ENCODE data around the gene CCP110. TPM values are rescaled to one million over a fixed set of nuclear protein-coding genes. Genes with fewer than 3 reads are reported as not detected.

CCP110 gene
- 11.1 and 19.9 TPM in 2 replicates for total RNA-seq (2016; rRNA removed; fragmentation: Illumina TruSeq; extraction: Trizol)
- total RNA-seq (2016; cell fraction: cytosol; rRNA removed; fragmentation: Illumina TruSeq; extraction: Trizol; ENCODE audit: low read depth), result 1.7 and 2.6 TPM in 2 replicates
- total RNA-seq (2016; cell fraction: insoluble cytoplasmic fraction; rRNA removed; fragmentation: Illumina TruSeq; extraction: Trizol), result 10.2 and 19.5 TPM in 2 replicates
- total RNA-seq (2016; cell fraction: membrane; rRNA removed; fragmentation: Illumina TruSeq; extraction: Trizol), result 7.1 and 7.9 TPM in 2 replicates
- total RNA-seq (2016; cell fraction: nucleus; rRNA removed; fragmentation: Illumina TruSeq; extraction: Trizol), result 15.4 and 17.2 TPM in 2 replicates
- polyA plus RNA-seq (2011; rRNA removed), result 8.6 and 10.0 TPM in 2 replicates
- 3.3 and 5.1 TPM in 2 replicates for polyA plus RNA-seq (2011; cell fraction: cytosol; rRNA removed)
- polyA plus RNA-seq (2011; cell fraction: nucleus; rRNA removed), result 6.8 and 10.0 TPM in 2 replicates
- 17.7 and 18.2 TPM in 2 replicates for polyA plus RNA-seq (2012)
- 0.46 and 0.52 TPM in 2 replicates for polyA plus RNA-seq (2016; cell fraction: cytosol; fragmentation: Illumina TruSeq; extraction: Trizol; ENCODE audit: low read depth)
- 19.6 and 20.5 TPM in 2 replicates for polyA plus RNA-seq (2016; cell fraction: insoluble cytoplasmic fraction; fragmentation: Illumina TruSeq; extraction: Trizol; ENCODE audit: low read depth)
- polyA plus RNA-seq (2016; cell fraction: membrane; fragmentation: Illumina TruSeq; extraction: Trizol; ENCODE audit: low read depth), result 2.5 and 2.6 TPM in 2 replicates
- 23.8 and 24.5 TPM in 2 replicates for polyA plus RNA-seq (2016; cell fraction: nucleus; fragmentation: Illumina TruSeq; extraction: Trizol; ENCODE audit: insufficient read depth, low read depth)
- 3.5 and 5.4 TPM in 2 replicates for polyA minus RNA-seq (2011; rRNA and poly(A)+ RNA removed; ENCODE audit: low replicate concordance)
- polyA minus RNA-seq (2011; cell fraction: cytosol; rRNA and poly(A)+ RNA removed), result 7.8 and 8.1 TPM in 2 replicates
- 18.4 and 23.4 TPM in 2 replicates for polyA minus RNA-seq (2011; cell fraction: nucleus; rRNA and poly(A)+ RNA removed)
- percentile 70 among the genes with signal in this experiment for Bru-seq, nascent RNA
- BruChase-seq, experiment 1, labeled RNA remaining after a 6-hour chase, result percentile 81 among the genes with signal in this experiment
- percentile 75 among the genes with signal in this experiment for BruChase-seq, experiment 2, labeled RNA remaining after a 2-hour chase
- long read RNA-seq, experiment 1, partial matches to known transcripts, result 4 of 7 reads
- long read RNA-seq, experiment 1, other reads (novel, unspliced or antisense), result 3 of 7 reads
- long read RNA-seq, experiment 2, full-length matches to known transcripts, result 1 of 6 reads
- long read RNA-seq, experiment 2, partial matches to known transcripts, result 1 of 6 reads
- long read RNA-seq, experiment 2, other reads (novel, unspliced or antisense), result 4 of 6 reads

DNA sequence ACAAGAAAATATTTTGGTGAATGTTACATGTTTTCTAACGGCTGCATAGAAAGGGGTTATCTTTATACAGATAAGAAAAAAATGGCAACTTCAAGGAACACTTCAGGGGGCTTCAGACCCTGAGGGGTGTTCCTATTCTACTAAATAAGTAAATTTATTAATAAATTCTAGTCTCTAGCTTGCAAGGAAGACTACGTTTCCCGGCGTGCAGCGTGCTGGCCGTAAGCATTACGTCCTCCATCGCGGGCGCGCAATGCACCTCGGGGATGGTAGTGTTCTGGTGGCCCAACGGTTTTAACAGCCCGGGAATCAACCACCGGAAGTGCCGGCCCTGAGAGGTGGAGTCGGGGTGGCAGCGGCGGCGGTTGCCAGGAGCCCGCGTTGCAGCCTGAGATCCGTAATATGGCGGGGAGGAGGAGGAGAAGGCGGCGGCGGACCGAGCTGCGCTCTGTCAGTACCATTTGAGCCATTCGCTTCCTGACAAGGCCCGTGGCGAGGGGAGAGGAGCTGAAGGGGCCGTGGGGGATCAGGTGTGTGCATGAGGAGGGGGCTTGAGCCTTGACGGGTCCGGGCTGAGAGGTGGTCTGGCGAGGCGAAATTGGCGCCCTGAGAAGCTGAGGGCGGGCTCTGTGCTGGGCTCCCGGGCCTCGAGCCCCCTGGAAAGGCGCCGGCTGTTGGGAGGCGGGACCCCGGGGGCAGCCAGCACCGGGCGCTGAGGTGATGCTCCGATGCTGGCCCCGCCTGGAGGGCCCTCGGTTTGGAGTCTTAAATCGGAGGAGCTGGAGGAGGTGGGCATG is at the start of gene CCP110:
Gene CCP110 (plus strand): TSS at position 384 of the 797 bp plus-strand sequence. CDS start 3,940 bp downstream, outside the sequence.
- POLR2A ChIA-PET, result interaction anchor here (0.6 to 2.7 kb wide), 9 partner anchors 10 to 1282 kb away, joined by 3 to 34 read pairs (median 5); partner anchors contain the start of genes ARL6IP1, ERI2, REXO5 and RPS15A
- H3K36me3 ChIP-seq (replicated peaks in 1 of 2; ENCODE audit: control insufficient read depth in 1 of 2, insufficient read depth in 2 of 2, low read length in 2 of 2), result peaks cover 4 to 12% of the 10 kb centered on the region in 2 experiments; a peak in 4 of 5 replicates
- H3K4me2 ChIP-seq (ENCODE audit: low read depth, low read length), result peak within 1 kb of the TSS; percentile 91
- DNase-seq (ENCODE audit: low spot score) (peak; percentile 98), ATAC-seq (peak; percentile 92), FAIRE-seq (peak; percentile 72)
- in situ Hi-C loops (cut with HindIII; ENCODE audit: extremely low pct_ligation_motif_present, low pct_unique_long_range_greater_than_20kb) (no loop called here), intact Hi-C loops (cut with micrococcal nuclease; ENCODE audit: unreplicated experiment) (loop anchor here (2.0 to 10.0 kb wide), 2 partner anchors 31 to 729 kb away; partner anchors contain the start of genes RPS15A and VPS35L)
- CTCF ChIA-PET (ENCODE audit: low intra/inter-chr PET ratio, low total read pairs), result no interaction called here
- H3K27ac ChIP-seq (ENCODE audit: extremely low read length, insufficient read depth, low read length), result peak within 1 kb of the TSS; percentile 61
- no peaks in the 10 kb centered on the region for H3K9me3 ChIP-seq (ENCODE audit: low read length)
- H4K20me1 ChIP-seq (ENCODE audit: insufficient read depth, low read length), result no peaks in the 10 kb centered on the region
- H3K4me3 ChIP-seq (replicated peaks in 1 of 3; ENCODE audit: insufficient read depth in 1 of 3, low read depth in 2 of 3, low read length in 3 of 3), result peak within 1 kb of the TSS; percentile 94 to 100 (median 95)
- H3K9ac ChIP-seq (ENCODE audit: insufficient read depth, low read depth, low read length), result peak within 1 kb of the TSS; percentile 83
- peaks cover 49% of the 10 kb centered on the region for H3K79me2 ChIP-seq (ENCODE audit: insufficient read depth, low read length)
- peak within 1 kb of the TSS; percentile 76 for H2AFZ ChIP-seq (ENCODE audit: low read length)
- no TSS peak for BruUV-seq (replicated peaks)
- H3K4me1 ChIP-seq (ENCODE audit: insufficient read depth, low read length), result peaks cover 55% of the 10 kb centered on the region
- no peaks in the 10 kb centered on the region; a peak in 1 of 5 replicates for H3K27me3 ChIP-seq (ENCODE audit: control insufficient read depth in 1 of 2, insufficient read depth in 2 of 2, low read length in 2 of 2)
- WGBS (ENCODE audit: low lambda C conversion rate), result 2% methylated on average over 46 of the region's 51 CpGs
- TF ChIP-seq, protein P1, sequence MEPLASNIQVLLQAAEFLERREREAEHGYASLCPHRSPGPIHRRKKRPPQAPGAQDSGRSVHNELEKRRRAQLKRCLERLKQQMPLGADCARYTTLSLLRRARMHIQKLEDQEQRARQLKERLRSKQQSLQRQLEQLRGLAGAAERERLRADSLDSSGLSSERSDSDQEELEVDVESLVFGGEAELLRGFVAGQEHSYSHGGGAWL (CRISPR knock-in tag; IDR thresholded peaks at IDR 0.05), result peak; percentile 77
- TF ChIP-seq RNF2 (conservative IDR thresholded peaks at IDR 0.05; ENCODE audit: low read depth) (no peak; the same call in 1 of the 2 replicates), ZNF275 (CRISPR knock-in tag; IDR thresholded peaks at IDR 0.05; ENCODE audit: borderline replicate concordance) (no peak; the same call in 1 of the 2 replicates), SNRNP70 (IDR thresholded peaks at IDR 0.05; ENCODE audit: low read depth, low read length) (no peak), RARA (CRISPR knock-in tag; IDR thresholded peaks at IDR 0.05) (peak; percentile 27; the same call in 1 of the 2 replicates), ZNF160 (CRISPR knock-in tag; IDR thresholded peaks at IDR 0.05) (no peak), ZNF260 (CRISPR knock-in tag; IDR thresholded peaks at IDR 0.05; ENCODE audit: borderline replicate concordance, low read depth) (no peak), ZNF484 (CRISPR knock-in tag; IDR thresholded peaks at IDR 0.05; ENCODE audit: borderline replicate concordance, low read depth) (no peak), HHEX (CRISPR knock-in tag; IDR thresholded peaks at IDR 0.05) (no peak), ZNF20 (CRISPR knock-in tag; IDR thresholded peaks at IDR 0.05) (peak; percentile 66; the same call in 1 of the 2 replicates), ELF1 (CRISPR knock-in tag; IDR thresholded peaks at IDR 0.05) (peak; percentile 98), FOXO1 (CRISPR knock-in tag; IDR thresholded peaks at IDR 0.05) (peak; percentile 32; the same call in 1 of the 2 replicates), ZNF207 (IDR thresholded peaks at IDR 0.05; ENCODE audit: borderline replicate concordance) (no peak)
